Measurements from ENCODE around the gene IL9R.
"Not testable (repeated sequence)": the region's sequence is repeated elsewhere in the genome, so short reads cannot be mapped to it uniquely, and the experiment has no call there.

Gene IL9R, protein sequence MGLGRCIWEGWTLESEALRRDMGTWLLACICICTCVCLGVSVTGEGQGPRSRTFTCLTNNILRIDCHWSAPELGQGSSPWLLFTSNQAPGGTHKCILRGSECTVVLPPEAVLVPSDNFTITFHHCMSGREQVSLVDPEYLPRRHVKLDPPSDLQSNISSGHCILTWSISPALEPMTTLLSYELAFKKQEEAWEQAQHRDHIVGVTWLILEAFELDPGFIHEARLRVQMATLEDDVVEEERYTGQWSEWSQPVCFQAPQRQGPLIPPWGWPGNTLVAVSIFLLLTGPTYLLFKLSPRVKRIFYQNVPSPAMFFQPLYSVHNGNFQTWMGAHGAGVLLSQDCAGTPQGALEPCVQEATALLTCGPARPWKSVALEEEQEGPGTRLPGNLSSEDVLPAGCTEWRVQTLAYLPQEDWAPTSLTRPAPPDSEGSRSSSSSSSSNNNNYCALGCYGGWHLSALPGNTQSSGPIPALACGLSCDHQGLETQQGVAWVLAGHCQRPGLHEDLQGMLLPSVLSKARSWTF

DNA sequence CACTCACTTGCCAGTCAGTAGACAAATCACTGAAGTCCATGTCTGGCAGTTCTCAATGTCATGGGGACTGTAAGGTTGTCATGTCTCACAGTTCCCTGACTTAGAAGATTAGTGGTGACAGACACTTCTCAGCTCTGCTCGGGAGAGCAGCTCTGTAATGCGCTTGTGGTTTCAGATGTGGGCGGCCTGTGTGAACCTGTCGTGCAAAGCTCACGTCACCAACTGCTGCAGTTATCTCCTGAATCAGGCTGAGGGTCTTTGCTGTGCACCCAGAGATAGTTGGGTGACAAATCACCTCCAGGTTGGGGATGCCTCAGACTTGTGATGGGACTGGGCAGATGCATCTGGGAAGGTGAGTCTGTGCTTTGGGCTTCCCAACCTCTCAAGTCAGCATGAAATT, at the start of gene IL9R:
IL9R (plus strand) TSS at position 261 of the 400 bp plus-strand sequence; CDS start at position 325, 64 bp downstream.
- DNase-seq (ENCODE audit: low spot score): no peak

DNA sequence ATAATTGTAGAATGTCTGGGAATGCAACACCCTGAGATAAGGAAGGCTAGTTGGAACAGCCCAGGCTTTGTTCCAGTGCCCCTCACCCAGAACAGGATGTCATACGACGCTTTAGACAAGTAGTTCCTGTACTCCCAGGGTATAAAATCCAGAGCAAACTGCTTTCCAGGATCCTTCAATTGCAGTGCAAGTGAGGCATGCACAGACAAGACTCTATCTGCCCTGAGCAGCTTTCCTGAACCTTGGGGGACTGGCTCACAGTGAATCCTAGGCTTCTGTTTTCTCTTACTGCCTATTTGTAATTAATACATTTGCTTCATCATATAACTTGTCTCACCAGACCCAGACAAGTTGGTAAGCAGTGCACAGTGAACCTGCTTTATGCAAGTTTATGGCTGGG, 48.4 kb upstream of the IL9R start:
- no peak for DNase-seq (ENCODE audit: low spot score)

DNA sequence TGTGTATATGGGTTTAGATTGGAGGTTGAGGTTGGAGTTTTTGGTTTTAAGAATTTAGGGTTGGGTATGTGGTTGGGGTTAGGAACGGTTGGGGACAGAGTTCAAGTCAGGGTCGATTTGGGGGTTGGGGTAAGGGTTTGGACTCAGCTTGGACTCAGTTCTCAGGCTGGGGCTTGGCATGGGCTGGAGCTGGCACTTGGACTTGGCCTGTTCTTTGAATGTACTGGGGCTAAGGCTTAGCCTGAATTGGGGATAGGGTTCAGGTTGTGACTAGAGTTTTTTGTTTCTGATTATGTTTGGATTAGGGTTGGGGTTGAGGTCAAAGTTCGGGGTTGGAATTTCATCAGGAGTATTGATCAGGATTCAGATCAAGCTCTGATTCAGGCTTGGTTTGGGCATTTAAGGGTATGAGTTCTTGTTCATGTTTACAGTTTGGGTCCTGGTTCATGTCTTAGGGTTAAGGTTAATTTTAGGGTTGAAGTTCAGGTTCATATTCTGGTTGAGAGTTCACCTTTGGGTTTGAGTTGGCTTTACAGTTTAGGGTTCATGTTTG, 46.2 kb upstream of the IL9R start:
- DNase-seq (ENCODE audit: low spot score): no peak

DNA sequence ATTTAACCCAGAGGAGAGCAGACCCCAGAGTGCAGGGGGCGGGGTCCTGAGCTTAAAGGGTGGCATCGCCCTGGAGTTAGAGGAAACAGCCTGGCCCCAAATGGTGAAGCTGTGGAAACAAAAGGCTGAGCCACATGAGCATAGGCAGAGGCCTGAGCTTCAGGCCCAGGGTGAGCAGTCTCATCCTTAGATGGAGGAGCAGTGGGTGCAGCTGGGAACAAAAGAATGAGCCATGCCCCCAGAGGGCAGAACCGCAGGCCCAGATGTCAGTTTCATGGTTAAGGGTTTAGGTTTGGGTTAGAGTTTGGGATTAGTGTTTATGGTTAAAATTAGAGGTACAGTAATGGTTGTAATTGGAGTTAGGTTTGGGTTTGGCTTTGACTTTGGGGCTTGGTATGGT, 44.4 kb upstream of the IL9R start:
- no peak for DNase-seq (ENCODE audit: low spot score)

DNA sequence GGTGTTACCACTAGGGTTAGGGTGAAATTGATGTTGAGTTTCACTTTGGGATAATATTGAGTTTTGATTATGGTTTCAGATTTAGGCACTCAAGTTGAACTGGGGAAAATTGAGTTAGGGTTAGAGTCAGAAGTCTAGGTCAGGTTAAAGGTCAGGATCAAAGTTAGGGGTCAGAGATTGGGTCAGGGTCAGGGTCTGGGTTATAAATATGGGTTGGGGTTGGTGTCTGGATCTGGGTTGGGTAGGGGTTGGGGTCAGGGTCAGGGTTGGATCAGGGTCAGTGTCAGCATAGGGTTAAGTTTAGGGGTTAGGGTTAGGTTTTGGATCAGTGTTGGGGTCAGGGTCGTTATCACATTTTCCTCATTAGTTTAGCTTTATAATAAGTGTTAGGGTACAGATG, 42.7 kb upstream of the IL9R start:
- no peak for DNase-seq (ENCODE audit: low spot score)

DNA sequence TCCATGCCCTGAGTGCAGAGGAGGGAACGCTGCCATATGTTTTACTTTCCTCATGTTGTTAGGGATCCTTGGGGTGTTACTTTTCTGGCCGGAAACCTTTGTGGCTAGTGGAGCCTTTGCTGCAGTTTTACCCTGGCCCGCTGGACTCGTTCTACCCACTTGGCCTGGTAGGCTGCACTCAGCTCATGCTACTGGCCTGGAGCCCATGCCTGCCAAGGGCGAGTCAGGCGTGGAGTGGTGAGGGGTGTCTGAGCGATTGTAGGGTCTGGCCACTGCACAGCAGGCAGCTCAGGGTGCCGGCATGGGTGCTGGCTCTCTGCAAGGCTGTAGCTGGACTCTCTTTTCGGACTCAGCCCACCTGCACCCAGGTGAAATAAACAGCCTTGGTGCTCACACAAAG, 41.4 kb upstream of the IL9R start:
- DNase-seq (ENCODE audit: low spot score): no peak

DNA sequence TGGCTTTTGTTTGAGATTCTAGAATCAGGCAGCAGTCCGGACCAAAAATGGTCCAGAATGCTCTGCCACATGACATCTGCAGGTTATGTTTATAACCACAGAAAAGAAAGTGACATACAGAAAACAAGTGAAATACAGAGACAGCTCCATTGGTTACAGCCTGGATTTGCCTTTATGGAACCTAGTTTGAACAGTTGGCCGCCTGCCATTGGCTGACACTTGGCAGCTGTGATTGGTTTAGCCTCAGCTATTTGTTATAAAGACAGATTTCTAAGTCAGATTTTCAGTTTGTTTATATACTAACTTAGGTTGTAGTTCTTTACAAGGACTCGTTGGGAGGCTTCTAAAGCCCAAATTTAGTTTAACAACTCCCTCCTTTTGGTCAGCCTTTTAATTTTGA, 40.8 kb upstream of the IL9R start:
- peak; percentile 11 for DNase-seq (ENCODE audit: low spot score)

DNA sequence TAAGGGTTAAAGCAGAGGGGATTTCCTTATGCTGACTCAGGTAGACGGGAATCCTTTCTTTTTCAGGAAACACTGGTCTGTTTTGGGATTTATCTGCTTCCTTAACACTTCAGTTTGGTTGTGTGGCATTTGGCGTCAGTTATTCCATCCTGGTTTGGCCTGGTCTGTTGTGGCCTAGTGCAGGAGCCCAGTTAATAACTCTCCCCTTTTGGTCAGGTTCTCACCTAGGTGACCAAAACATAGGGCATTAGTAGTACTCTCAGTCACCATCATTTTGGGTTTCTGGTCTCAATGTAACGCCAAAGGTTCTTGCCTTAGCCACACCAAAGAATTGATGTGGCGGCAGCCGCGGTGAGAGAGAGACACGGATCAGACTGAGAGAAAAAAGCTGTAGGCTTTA, 39.7 kb upstream of the IL9R start:
- DNase-seq (ENCODE audit: low spot score): no peak

DNA sequence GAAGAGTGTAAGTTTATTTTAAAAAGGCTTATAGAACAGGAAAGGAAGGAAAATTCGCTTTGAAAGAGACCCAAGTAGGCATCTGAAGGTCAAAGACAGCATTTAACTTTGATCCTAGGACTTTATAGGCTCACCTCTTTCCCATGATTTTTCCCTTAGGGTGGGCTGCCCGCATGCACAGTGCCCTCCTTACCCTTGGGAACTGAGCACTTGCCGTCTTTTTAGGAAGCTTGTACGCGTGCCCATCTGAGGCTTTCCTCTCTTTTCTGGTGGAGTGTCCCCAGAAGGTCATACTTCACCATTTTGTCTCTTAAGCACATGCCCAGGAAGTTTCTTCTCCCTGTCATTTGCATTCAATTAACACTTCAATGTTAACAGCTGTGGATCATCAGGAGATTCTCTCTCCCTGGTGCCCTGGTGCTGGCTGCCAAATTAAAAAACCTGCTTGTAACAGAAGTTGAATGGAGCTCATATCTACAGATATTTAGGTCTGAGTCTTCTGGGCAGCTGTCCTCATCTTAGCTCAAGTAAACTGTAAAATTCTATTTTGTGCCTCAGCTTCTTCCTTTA, 38.4 kb upstream of the IL9R start:
- no peak for DNase-seq (ENCODE audit: low spot score)

DNA sequence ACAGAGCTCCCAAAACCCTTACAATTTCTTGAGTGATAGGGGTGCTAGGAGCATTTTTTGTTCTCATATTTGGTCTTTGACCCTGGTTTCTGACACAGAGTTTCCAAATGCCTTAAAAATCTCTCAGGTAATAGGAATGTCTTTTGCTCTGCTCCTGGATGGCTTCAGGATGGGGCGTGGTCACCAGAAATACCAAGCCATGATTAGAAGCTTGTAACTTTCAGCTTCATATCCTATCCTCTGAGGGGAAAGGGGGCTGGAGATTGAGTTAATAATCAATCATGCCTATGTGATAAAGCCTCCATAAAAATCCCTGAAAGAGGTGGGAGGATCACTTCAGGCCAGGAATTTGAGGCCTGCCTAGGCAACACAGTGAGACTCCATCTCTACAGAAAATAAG, 34.6 kb upstream of the IL9R start:
- no peak for DNase-seq (ENCODE audit: low spot score)

DNA sequence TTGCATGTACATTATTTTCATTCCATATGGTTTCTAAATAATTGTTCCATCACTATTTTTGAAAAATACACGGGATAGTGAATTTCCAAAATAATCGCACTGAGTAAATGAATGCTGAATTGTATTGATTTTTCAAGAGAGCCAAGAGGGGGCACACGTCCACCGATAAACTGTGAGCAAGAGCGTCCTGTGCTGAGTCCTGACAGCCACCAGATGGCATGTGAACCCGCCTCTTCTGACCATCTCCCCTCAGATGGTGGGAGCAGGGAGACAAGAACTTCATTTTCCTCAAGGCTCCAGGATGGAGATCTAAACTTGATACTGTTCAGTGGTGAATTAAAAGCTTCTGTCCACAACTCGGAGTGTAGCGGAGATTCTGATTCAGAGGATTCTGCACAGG, 30.6 kb upstream of the IL9R start:
- DNase-seq (ENCODE audit: low spot score): peak; percentile 9

DNA sequence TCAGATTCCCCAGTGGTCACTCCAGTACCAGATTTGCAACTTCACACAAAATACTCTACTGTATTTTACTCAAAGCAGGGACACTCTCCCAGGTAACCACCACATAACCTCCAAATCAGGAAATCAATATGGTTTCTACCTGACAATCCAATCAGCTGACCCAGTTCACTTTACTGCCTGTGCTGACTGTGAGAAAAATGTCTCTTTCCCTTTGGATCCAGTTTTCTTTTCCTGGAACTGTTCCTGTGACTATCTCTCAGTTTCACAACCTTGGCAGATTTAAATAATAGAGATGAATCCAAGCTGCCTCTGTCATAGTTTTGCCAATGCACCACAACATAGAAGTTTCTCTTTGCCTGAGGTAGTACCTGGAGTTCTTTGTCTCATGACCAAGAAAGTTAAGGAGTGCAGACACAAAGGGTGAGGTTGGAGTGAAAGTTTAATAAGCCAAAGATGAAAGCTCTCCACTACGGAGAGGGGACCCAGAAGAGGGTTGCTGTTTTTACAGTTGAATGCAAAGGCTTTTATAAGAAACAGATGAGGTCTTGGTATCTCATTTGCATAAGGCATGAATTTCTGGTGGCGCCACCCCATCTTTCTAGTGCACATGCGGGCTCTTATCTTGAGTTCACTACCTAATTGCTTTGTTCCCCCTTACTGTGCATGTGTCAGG, 29.7 kb upstream of the IL9R start:
- no peak for DNase-seq (ENCODE audit: low spot score)

DNA sequence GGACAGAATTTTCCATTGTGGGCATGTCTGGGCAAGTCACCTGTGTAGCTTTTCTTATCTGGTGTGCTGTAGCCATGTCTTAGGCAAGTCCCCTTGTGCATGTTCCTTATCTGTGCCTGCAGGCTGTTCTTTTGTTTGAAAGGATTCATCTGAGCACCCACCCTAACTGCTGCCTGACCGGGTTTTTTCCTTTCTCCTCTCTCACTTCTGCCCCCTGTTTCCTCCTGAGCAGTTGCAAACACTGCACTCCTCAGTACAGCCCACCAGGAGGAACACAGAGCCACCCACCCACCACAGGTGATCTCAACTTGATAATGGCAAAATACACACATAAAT, 29.2 kb upstream of the IL9R start:
- no peak for DNase-seq (ENCODE audit: low spot score)

DNA sequence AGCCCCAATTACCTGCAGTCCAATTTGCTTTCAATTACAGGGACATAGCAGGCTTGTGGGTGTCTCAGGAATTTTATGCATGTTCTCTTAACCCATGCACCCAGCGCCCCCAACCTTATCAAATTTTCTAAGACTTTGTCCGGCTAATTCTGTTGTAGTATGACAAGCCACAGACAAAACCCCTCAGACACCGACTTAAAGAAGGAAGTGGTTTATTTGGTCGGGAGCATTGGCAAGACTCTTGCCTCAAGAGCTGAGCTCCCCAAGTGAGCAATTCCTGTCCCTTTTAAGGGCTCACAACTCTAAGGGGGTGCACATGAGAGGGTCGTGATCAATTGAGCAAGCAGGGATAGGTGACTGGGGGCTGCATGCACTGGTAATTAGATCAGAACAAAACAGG, 28.7 kb upstream of the IL9R start:
- DNase-seq (ENCODE audit: low spot score): no peak

DNA sequence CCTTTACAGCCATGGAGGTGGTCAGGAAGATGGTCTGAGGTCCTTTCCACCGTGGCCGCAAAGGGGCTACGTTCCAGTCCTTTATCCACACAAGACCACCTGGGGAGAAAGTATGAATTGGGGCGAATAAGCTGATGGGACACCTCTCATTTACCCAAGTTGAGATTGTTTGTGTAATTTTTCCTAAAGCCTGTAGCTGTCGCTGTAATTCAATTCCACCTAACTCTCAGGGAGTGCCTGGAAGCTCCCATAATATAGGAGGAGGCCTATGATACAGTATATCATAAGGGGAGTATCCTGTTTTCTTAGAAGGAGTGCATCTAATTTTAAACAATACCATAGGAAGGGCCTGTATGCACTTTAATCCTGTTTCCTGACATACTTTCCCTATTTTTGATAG, 25.8 kb upstream of the IL9R start:
- not testable (repeated sequence) for DNase-seq (ENCODE audit: low spot score)

DNA sequence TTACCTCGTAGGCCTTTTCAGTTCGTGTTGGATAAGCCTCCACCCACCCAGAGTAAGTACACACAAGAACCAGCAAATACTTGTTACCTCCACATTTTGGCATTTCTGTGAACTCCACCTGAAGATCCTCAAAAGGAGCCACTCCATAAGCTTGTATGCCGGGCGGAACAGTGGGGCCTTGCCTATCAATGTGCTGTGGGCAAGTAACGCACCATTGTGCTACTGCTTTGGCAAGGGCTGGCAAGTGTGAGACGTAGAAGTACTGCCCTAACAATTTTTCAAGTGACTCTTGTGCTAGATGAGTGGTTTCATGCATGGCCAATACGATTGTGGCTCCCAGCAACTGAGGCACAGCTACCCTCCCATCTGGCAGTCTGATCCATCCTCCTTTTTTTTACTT, 25.3 kb upstream of the IL9R start:
- not testable (repeated sequence) for DNase-seq (ENCODE audit: low spot score)

DNA sequence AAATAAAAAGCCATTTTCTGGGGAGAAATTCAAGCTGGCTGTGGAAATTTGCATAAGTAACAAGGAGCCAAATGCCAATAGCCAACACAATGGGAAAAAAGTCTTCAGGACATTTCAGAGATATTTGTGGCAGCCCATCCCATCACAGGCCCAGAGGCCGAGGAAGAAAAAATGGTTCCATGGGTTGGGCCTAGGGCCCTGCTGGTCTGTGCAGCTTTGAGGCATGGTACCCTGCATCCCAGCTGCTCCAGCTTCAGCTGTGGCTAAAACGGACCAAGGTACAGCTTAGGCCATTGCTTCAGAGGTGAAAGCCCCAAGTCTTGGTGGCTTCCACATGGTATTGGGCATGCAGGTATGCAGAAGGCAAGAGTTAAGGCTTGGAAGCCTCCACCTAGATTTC, 14.2 kb upstream of the IL9R start:
- DNase-seq (ENCODE audit: low spot score): no peak

DNA sequence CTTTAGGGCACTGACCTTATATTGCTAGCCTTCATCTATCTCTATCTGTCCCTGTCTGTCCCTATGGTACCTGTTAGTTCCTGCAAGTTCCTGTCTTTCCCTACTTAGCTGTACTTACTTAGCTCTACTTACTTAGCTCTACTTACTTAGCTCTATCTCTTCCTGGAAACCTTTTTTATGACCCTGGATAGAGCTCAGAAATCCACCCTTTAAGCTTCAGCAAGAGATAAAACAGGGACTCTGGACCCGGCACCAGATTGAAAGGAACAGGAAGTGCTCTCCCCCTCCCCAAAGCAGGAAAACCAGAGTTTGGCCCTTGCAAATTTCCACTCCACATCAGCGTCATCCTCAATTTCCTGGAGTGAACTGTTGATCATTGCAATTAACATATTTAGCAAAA, 12.3 kb upstream of the IL9R start:
- no peak for DNase-seq (ENCODE audit: low spot score)

DNA sequence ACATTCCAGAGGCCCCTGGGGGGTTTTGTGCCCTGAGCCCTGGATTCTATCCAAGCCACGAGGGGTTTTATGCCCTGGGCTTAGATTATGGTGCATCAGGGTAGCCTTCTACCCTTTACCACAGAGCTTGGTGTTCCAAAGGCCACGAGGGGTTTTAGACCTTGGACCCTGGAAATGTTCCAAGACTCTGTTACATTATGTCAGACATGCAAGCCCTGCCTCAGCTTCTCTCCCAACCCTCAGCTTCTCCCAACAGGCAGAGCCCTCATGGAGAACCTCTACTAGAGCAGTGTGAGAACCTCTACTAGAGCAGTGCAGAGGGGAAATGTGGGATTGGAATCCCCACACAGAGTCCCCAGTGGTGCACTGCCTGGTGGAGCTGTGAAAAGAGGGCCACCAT, 10.5 kb upstream of the IL9R start:
- not testable (repeated sequence) for DNase-seq (ENCODE audit: low spot score)

DNA sequence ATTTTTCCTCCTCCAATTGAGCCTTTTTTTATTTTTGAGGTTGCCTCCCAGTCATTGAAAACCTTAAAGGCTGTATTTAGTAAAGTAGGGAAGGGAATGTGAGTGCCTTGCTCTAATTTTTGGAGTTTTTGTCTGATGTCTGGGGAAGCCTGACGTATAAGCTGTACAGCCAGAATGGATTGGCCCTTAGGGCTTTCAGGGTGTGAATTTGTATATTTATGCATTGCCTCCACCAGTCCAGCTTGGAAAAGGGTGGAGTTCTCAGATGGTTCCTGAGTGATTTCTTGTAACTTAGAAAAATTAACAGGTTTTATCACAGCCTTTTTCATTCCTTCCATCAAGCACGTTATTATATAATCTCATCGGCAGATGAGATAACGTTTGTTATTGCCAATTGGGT, 8.6 kb upstream of the IL9R start:
- DNase-seq (ENCODE audit: low spot score): no peak

DNA sequence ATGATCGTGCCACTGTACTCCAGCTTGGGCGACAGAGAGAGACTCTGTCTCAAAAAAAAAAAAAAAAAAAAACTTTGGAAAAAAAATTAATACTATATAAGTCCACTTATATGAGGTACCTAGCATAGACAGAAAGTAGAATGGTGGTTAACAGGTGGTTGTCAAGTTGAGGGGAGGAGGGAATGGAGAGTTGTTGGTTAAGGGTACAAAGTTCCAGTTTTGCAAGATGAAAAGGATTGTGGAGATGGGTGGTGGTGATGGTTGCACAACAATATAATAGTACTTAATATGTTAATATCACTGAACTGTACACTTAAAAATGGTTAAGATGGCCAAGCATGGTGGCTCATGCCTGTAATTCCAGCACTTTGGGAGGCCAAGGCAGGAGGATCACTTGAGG, 4.1 kb upstream of the IL9R start:
- no peak for DNase-seq (ENCODE audit: low spot score)

DNA sequence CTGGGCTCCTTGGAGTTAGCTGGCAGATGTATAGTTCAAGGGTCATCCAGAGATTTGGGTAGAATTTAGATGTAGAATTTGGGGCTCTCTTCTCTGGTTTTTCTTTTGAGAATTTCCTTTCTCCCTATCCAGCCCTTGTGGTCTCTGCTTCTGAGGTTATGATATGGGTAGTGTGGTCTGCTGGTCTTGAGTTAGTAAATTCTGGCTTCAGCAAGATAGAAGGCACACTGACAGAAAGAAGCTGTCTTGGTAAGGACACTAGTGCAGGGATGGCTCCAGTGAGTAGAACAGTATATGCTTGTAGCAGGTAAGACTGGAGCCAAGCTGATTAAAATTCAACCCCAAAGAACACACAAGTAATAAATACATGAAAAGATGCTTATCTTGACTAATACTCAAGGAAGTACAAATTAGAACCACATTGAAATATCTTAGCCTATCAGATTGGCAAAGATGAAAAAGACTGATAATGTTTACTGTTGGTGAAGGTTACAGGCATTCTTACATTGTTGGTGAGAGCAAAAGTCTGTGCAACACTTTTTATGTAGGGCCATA, 2.1 kb upstream of the IL9R start:
- DNase-seq (ENCODE audit: low spot score): no peak

DNA sequence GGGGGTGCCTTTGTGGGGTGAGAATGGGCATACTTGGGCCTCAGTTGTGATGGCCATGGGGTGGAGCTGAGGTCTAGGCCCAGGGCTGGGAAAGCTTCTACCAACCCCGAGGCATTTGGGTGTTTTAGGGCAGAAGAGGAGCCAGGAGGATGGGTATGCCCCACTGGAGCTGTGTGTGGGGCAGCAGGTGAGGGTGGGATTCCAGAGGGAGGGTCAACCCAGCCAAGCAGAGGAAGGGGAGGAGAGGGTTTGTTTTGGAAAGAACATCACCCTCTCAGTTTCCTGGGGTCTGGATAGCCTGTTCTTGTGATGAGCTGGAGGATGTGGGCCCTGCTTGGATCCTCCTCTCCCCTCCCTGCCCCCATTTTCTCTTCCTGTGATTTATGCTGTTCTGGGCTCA, 620 bp downstream of the IL9R start:
- DNase-seq (ENCODE audit: low spot score): no peak

Data from Ammon's horn (tissue), 1 donor.